Activated T-helper 9 cell treated with anti-CD3 and anti-CD28 coated beads, Interleukin-2, amount 50 U/mL, for 16 hours (primary cell): ENCODE measurements around the gene RPEL1.
"Not testable (repeated sequence)": the region's sequence is repeated elsewhere in the genome, so short reads cannot be mapped to it uniquely, and the experiment has no call there.

ENCODE experiments used
- DNase-seq: peaks from one replicate; pipeline ENCODE4 v3.0.0-alpha.2; 2020; ENCODE audit warnings: low read depth

The RPEL1 gene

DNA sequence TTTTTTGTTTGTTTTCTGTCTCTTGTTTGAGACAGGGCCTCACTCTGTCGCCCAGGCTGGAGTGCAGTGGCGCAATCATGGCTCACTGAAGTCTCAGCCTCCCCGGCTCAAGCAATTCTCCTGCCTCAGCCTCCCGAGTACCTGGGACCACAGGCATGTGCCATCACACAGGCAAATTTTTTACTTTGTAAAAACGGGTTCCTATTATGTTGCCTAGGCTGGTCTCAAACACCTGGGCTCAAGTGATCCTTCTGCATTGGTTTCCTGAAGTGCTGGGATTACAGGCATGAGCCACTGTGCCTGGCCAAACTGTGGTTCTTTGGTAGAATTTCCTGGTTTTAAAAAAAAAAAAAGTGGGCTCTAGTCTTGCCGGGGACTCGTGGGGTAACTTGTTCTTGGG, at the start of gene RPEL1:
RPEL1 (plus strand) TSS at position 301 of the 400 bp plus-strand sequence. CDS start 110 bp downstream, outside the sequence.
- not testable (repeated sequence) for DNase-seq

DNA sequence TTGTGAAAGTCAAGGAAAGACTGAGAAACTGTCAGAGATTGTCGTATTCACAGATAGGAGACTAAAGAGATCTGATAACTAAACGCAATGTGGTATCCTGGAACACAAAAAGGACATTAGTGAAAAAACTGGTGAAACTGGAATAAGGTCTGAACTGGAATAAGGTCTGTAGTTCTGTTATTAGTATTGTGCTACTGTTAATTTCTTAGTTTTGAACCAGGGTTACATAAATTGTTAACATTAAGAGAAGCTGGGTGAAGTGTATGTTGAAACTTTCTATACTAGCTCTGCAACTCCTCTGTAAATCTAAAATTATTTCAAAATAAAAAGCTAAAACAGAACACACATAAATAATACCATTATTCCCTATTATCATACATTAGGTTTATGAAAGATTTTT, 49.2 kb upstream of the RPEL1 start:
- no peak for DNase-seq

DNA sequence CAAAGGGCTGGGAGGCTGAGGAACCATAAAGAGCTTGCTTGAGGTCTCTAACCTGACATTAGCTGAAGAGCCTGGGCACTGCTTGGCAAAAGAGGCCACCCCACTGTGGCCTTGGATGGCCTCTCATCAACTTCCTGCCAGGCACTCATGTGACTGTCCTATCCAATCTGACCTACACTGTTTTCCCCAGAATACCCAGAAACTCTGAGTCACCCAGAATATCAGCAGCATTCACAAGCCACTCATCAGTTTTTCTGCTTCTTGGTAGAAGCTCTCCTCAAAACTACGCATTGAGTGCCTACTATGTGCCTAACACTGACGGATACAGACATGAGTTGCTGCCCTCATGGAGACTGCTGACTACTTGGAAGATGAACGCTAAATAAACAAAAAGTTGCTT, 48.5 kb upstream of the RPEL1 start:
- no peak for DNase-seq

- no peak for DNase-seq
Measured at GRCh38 chr10:103197903-103198302, 47.8 kb upstream of the RPEL1 start.

- DNase-seq: no peak
Measured at GRCh38 chr10:103198648-103199047, 47.0 kb upstream of the RPEL1 start.

GRCh38 chr10:103199488-103199887, 46.2 kb upstream of the RPEL1 start:
- no peak for DNase-seq

GRCh38 chr10:103202319-103202718, 43.4 kb upstream of the RPEL1 start:
- no peak for DNase-seq

- no peak for DNase-seq
Measured at GRCh38 chr10:103203466-103203865, 42.2 kb upstream of the RPEL1 start.

DNA sequence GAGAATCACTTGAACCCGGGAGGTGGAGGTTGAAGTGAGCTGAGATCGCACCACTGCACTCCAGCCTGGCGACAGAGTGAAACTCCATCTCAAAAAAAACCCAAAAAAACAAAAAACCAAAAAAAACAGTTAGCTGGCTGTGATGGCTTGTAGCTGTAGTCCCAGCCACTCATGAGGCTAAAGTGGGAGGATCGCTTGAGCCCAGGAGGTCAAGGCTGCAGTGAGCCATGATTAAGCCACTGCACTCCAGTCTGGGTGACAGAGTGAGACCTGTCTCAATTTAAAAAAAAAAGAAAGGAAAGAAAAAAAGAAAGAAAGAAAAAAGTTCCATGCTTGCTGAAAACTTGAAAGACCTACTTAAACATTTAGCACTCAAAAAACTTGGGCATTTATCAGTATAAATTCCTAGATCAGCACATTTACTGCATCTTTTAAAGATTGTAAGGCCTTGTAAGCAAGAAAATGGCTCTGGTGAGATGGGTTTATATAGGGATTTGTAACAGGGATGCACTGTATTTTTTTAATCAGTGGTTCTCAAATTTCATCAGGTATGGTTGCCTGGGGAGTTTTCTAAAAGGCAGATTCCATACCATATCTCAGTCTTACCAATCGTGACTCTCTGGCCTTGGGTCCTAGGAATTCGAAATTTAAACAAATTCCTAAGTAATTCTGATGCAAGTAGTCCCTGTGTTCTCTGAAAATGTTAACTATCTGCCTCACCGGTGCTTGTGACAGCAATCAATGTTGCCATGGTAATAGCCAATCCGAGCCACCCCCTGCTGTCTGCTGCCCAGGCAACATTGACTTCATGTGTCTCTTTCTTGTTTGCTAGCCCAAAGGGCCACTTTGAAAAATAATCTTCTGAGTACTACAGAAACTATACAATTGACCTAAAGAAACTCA, 41.1 kb upstream of the RPEL1 start:
- no peak for DNase-seq

DNA sequence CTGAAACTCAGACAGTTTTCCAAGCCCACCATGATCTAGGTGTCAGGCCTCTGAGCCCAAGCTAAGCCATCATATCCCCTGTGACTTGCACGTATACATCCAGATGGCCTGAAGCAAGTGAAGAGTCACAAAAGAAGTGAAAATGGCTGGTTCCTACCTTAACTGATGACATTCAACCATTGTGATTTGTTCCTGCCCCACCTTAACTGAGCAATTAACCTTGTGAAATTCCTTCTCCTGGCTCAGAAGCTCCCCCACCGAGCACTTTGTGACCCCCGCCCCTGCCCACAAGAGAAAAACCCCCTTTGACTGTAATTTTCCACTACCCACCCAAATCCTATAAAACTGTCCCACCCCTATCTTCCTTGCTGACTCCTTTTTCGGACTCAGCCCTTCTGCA, 40.3 kb upstream of the RPEL1 start:
- DNase-seq: not testable (repeated sequence)

GRCh38 chr10:103206715-103207114, 39.0 kb upstream of the RPEL1 start:
- not testable (repeated sequence) for DNase-seq

DNA sequence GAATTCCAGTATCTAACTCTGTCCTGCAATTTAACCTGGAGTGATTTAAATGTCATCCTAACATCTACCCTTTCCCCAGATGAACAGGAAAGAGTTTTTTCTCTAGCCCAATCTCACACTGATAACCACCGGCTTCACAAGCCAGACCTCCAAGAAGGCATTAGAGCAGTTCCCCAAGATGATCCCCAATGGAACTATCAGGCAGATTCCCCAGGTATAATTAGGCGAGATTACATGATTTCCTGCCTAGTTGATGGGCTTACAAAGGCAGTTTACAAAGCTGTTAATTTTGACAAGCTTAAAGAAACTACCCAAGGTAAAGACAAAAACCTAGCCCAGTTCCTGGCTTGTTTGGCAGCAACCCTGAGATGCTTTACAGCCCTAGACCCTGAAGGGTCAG, 38.5 kb upstream of the RPEL1 start:
- DNase-seq: no peak

- DNase-seq: not testable (repeated sequence)
Measured at GRCh38 chr10:103207643-103208042, 38.0 kb upstream of the RPEL1 start.

GRCh38 chr10:103210262-103210661, 35.4 kb upstream of the RPEL1 start:
- not testable (repeated sequence) for DNase-seq

DNA sequence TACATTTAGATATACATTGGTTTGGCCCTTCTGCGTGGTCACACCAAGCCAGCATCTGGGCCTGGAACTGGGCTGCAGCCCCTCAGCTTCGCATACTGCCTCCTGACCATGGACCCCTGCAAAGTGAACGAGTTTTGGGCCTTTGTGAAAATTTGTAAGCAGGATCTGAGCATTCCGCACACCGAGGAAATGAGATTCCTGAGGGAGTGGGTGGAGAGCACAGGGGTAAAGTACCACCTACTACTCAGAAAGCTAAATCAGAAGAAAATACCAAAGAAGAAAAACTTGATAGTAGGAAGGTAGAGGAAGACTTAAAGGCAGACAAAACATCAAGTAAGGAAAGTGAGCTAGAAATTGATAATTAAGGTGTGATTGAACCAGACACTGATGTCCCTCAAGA, 30.1 kb upstream of the RPEL1 start:
- DNase-seq: no peak

GRCh38 chr10:103216362-103216761, 29.3 kb upstream of the RPEL1 start:
- not testable (repeated sequence) for DNase-seq

DNA sequence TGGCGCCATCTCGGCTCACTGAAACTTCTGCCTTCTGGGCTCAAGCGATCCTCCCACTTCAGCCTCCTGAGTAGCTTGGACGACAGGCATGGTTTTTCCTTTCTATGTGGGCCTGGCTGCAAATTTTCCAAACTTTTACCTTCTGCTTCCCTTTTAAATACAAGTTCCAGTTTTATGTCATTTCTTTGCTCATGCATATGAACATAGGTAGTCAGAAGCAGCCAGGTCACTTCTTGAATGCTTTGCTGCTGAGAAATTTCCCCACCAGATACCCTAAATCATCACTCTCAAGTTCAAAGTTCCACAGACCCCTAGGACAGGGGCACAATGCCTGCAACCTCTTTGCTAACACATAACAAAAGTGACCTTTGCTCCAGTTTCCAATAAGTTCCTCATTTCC, 21.6 kb upstream of the RPEL1 start:
- DNase-seq: no peak

DNA sequence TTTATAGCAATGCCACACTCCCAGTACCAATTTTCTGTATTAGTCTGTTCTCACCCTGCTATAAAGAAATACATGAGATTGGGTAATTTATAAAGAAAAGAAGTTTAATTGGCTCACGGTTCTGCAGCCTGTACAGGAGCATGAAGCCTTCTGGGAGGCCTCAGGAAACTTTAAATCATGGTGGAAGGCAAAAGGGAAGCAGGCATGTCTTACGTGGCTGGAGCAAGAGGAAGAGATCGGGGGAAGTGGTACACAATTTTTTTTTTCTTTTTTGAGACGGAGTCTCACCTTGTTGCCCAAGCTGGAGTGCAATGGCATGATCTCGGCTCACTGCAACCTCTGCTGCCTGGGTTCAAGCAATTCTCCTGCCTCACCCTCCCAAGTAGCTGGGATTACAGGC, 21.0 kb upstream of the RPEL1 start:
- not testable (repeated sequence) for DNase-seq

DNA sequence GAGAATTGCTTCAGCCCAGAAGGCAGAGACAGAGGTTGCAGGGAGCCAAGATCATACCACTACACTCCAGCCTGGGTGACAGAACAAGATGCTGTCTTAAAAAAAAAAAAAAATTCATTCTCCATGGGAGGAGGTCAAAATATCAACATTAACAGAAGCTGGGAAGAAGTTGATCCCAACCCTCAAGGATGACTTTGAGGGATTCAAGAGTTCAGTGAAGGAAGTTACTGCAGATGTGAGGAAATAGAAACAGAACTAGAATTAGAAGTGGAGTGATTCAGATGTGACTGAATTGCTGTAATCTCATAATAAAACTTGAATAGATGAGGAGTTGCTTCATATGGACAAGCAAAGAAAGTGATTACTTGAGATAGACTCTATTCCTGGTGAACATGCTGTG, 19.7 kb upstream of the RPEL1 start:
- DNase-seq: no peak

DNA sequence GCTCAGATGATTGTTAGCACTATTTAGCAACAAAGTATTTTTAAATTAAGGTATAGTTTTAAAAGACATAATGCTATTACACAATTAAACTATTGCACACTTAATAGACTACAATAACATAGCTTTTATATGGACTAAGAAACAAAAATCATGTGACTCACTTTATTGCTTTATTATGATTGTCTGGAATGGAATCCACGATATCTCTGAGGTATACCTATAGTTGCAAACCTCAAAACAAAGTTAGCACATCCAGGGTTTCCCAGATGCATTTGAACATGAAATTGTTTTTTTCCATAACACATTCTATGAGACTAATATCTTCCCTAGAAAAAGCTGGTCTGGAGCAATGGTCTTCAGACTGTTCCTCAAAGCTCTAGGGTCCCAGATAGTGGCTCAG, 18.3 kb upstream of the RPEL1 start:
- DNase-seq: no peak

GRCh38 chr10:103231047-103231551, 14.6 kb upstream of the RPEL1 start:
- DNase-seq: no peak

GRCh38 chr10:103232131-103232673, 13.5 kb upstream of the RPEL1 start:
- DNase-seq: no peak

DNA sequence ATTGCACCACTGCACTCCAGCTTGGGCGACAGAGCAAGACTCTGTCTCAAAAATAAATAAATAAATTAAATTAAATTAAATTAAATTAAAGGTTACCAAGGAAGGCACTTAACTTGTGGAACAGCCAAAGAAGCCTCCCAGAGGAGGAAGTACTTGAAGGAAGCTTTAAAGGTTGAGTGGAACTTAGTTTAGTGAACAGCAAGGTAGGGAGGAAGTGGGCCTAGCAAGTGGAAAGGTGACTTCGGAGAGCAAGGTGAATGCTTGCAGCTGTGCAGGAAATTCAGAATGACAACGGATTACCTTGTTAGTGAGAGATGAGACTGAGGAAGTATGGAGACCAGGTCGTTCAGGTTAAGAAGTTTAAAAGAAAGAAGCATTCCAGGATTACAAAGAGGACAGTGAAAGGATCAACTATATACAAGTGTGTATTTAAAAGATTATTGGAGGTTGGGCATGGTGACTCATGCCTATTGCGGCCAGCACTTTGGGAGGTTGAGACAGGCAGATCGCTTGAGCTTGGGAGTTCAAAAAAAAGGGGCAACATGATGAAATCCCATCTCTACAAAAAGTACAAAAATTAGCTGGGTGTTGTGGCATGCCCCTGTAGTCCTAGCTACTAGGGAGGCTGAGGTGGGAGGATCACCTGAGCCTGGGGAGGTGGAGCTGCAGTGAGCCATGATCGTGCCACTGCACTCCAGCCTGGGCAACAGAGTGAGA, 12.8 kb upstream of the RPEL1 start:
- DNase-seq: no peak
